GM21825 (cell line): Measurements from ENCODE around the gene MAPK11.
A peak's percentile ranks its signal among the peaks of the same experiment; 100 is the strongest.

Experiments
- ATAC-seq: cut with Tn5 transposase; IDR thresholded peaks from one replicate; pipeline ENCODE4 v1.9.1; 2021; ENCODE audit warnings: mild to moderate bottlenecking, moderate library complexity; ENCODE audit not compliant: unreplicated experiment

The MAPK11 gene

DNA sequence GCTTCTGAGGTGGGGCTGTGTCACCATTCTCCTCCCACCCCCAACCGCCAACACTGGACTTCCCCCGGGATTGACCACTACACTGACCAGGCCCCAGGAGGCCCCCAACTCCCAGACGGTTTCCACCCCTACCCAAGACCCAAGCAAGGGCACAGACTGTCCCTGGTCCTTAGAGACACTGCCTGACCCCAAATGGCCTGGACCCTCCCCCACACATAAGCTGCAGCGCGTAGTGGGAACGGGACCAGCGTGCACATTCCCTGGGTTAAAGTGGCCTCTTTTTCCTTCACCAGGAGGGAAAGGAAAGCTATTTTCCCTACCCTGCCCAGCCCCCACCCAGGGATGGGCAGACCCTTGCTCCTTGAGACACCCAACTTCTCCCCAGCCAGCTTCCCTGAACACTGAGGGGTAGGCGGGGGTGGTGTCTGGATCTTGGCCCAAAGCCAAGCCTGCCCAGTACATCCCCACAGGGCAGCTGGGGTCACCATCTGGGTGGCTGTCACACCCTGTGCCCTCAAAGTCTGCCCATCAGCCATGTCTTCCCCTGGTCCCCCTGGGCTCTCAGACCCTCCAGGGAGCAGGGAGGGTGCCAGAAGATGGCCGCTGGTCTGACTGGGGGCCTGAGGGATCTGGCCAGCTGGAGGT lies 7.1 kb downstream of the MAPK11 start:
- ATAC-seq, result no peak

DNA sequence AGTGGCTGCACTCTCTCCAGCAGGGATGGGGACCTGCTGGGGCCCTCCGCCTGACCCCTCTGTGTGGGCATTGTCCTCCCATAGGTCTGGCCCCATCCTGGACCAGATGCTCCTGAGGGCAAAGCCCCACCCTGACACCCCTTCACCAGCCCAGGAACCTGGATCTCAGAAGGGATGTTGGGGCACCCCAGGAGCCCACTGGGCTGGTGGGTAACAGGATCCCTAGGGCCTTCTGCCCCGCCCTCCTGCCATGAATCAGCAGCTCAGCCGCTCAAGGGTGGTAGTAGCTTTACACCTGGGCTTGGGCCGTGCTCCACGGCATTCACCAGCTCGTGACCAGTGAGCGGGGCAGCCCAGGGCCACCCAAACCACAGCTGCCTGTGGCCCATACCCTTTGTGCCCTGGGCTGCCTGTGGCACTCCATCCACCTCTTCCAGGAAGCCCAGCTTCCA lies 7.7 kb downstream of the MAPK11 start:
- no peak for ATAC-seq

- ATAC-seq, result no peak
Observed at GRCh38 chr22:50261615-50262459, 8.3 kb downstream of the MAPK11 start, which contains the start of gene MAPK12. MAPK12 (minus strand) TSS chr22:50261683; CDS start chr22:50261509, 174 bp downstream.

DNA sequence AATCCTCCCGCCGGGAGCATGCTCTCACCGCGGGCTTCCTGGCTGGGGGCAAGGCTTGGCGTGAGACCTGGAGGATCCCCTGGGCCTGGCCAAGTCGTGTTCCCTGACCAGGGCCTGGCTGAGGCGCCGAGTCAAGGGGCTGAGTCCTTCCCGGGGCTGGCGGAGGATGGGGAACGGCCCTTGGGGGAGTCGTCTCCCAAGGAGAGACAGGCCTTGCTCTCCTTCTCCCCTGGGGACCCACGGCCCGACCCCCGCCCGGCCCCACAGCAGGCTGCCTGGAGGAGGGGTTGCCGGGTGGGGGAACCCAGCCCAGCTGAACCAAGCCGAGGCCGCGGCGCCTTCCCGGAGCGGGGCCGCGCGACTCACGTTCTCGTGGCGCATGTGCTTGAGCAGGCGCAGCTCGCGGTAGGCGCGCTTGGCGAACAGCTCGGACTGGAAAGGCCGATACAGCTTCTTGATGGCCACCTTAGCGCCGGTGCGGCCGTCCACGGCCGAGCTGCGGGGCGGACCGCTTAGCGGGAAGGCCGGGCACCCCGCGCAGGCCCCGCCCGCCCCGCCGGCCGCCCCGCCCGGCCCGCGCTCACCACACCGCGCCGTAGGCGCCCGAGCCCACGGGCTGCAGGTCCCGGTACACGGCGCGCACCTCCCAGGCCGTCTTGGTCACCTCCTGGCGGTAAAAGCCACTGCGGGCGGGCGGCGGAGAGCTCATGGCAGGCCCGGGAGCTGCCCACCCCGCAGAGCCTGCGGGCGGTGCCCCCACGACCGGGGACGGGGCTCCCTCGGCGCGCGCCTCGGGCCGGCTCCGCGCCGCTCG lies 9.2 kb downstream of the MAPK11 start:
- no peak for ATAC-seq

DNA sequence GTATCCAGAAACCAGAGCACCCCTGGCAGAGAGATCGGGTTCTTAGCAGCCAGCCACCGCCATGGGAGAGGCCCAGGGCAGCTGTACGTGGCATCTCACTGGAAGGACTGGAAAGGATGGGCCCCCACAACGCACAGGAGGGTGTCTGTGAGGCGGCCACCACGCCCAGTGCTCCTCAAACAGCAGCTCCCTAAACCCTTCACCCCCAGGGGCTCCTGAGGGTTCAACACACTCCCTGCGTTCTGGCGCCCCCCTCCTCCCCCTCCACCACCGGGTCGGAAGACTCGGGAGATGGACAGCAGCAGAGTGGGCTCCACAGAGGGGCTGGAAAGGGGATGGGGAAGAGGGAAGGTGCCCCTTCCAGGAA lies 9.8 kb downstream of the MAPK11 start:
- no peak for ATAC-seq

DNA sequence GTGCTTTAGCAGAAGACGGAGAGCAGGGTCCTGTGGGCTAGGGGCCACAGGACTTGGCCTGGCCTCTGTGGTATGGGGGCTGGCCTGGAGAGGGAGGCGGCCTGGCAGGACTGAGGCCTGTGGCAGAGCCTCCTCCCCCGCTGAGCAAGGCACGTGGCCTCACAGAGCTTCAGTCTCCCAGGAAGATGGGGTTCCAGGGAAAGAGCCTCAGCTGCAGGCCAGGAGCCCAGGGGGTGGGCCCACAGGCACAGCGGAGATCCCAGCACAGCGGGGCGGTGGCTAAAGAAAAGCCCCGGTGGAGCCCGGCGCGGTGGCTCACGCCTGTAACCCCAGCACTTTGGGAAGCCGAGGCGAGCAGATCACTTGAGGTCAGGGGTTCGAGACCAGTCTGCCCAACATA lies 10.9 kb downstream of the MAPK11 start:
- no peak for ATAC-seq

- no peak for ATAC-seq
Observed at GRCh38 chr22:50258361-50259292, 11.6 kb downstream of the MAPK11 start.

- no peak for ATAC-seq
Observed at GRCh38 chr22:50257451-50258360, 12.5 kb downstream of the MAPK11 start.

GRCh38 chr22:50257041-50257440 lies 13.1 kb downstream of the MAPK11 start:
- ATAC-seq, result no peak

DNA sequence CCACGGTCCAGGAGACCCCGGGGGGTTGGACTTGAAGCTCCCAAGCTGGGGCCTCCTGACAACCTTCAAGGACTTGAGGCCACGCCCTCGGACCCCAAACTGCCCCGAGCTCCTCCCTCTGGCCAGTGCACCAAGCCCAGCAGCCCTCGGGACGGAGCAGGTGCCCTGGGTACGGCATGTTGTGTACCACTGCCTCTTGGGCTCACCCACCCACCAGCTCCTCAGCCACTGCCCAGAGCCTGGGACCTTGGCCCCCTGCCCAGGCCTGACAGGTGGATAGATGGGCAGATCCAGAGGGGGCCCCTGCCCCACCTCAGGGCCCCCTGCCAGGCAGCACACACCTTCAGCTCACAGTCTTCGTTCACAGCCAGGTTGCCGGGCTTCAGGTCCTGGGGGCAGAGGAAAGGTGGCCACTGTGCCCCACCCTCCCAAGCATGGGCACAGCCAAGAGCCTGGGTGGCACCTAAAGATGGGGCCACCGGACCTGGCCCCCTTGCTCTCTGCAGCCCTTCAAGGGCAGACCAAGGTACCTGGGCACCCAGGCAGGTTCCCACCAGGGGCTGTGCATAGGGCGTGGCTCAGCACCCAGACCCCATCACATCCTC lies 13.8 kb downstream of the MAPK11 start:
- no peak for ATAC-seq

GRCh38 chr22:50255607-50256006 lies 14.6 kb downstream of the MAPK11 start:
- no peak for ATAC-seq

- ATAC-seq, result no peak
Observed at GRCh38 chr22:50255099-50255498, 15.1 kb downstream of the MAPK11 start.

DNA sequence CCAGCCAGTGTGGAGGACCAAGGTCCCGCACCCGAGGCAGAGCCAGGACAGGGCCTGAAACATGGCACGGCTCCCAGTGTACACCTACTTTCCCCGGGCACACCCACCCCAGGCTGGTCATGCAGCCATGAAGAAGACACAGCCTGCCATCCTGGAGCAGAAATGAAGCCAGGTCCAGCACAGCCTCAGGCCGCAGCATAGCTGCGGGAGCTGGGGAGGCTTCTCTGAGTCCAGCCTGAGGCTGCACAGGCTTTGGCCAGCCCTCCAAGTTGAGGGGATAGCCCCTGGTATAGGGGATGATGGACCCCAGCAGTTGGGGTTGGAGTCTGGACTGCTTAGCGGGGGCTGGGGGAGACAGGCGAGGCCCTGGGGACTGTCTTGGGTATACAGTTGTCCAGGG lies 16.2 kb downstream of the MAPK11 start:
- ATAC-seq, result no peak

DNA sequence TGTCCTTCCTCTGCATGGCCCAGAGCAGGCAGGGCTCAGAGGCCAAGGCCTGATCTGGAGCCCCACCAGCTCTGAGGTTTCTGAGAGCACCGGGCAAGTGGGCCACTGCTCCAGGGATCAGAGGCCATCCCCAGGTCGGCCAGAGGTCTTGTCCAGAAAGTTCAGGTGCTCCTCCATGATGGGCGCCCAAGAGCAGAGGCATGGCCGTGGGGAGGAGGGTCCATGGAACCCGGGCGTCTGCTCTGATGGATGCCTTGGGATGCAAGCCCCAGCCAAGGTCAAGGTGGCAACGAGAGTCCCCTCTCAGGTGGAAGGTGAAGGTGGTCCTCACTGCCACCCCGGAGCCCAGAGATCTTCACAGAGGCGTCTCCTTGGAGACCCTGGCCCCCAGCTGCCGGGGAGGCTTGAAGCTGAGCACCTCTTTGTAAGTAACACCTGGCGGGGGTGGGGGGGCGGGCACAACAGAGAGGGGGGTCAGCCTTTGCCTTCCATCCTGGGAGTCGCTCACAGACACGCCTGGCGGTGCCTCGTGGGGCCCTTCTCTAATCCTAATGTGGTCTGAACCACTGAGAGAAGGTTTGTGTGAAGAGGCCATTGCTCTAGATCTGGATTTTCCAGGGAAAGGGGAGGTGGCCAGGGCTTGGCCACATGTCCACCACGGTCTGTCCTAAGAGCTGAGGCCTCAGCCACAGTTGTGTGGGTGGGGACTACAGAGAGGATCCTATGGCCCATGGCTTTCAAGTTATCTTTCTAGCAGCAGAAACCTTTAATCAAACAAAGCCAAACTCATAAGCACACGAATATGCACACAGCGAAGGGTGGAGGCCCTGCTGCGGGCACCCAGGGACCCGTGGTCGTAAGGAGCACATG lies 16.9 kb downstream of the MAPK11 start:
- ATAC-seq, result no peak

- ATAC-seq, result no peak
Observed at GRCh38 chr22:50252082-50253045, 17.8 kb downstream of the MAPK11 start.

- peak; percentile 6 for ATAC-seq
Observed at GRCh38 chr22:50251477-50252081, 18.6 kb downstream of the MAPK11 start.
